ENCODE data around the gene GALNT7. TPM values are rescaled to one million over a fixed set of nuclear protein-coding genes. Genes with fewer than 3 reads are reported as not detected.

GALNT7 gene
- total and polyA plus RNA-seq, 8 donors: 10.7 to 94.5 (median 37.9) TPM

DNA sequence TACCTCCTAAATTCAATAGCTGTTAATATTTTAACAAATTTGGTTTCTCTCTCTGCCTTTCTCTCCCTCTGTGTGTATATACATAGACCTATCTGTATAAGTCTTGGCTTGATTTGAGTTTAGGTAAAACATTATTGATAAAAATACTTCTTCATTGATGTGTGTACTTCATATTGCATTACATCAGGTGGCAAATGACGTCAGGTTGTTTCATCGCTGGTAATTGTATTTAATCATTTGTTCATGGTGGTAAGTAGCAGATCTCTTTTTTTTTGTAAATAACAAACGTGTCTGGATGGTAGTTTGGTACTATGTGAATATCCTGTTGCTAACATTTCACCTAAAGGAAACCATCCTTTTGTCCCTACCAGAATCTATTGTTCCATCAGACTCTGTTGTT lies 55.1 kb downstream of the GALNT7 start:
- no peak overlapping the region for H3K27ac ChIP-seq
- no peaks in the 10 kb centered on the region for H3K36me3 ChIP-seq
- TF ChIP-seq POLR2A (IDR thresholded peaks at IDR 0.05): no peak
- TF ChIP-seq CTCF (IDR thresholded peaks at IDR 0.05): no peak
- 74 to 93% (median 78%) methylated on average over 3 of the region's 3 CpGs for WGBS, 5 donors
- intact Hi-C loops (cut with DNase I; ENCODE audit: low total_unique reads): no loop called here
- no peak overlapping the region for H3K4me3 ChIP-seq
- no peak for DNase-seq
- H3K27me3 ChIP-seq: no peaks in the 10 kb centered on the region
- H3K9me3 ChIP-seq: no peaks in the 10 kb centered on the region
- peaks cover 0 to 5% (median under 1%) of the 10 kb centered on the region in 4 donors for H3K4me1 ChIP-seq

- no peak overlapping the region for H3K4me3 ChIP-seq
- intact Hi-C loops (cut with DNase I; ENCODE audit: low total_unique reads): no loop called here
- no peak for TF ChIP-seq CTCF (IDR thresholded peaks at IDR 0.05)
- TF ChIP-seq POLR2A (IDR thresholded peaks at IDR 0.05): no peak
- no peak for TF ChIP-seq POLR2AphosphoS5 (IDR thresholded peaks at IDR 0.05)
- no peak for TF ChIP-seq EP300 (IDR thresholded peaks at IDR 0.05)
- WGBS, 5 donors: 79 to 89% (median 85%) methylated on average over 4 of the region's 4 CpGs
- no peaks in the 10 kb centered on the region for H3K36me3 ChIP-seq
- H3K27me3 ChIP-seq: no peaks in the 10 kb centered on the region
- no peak overlapping the region for H3K27ac ChIP-seq
- no peaks in the 10 kb centered on the region for H3K9me3 ChIP-seq
- H3K4me1 ChIP-seq: peaks cover 0 to 9% (median 0%) of the 10 kb centered on the region in 4 donors
- no peak for DNase-seq
Observed at GRCh38 chr4:173226401-173226888, 57.8 kb downstream of the GALNT7 start.

DNA sequence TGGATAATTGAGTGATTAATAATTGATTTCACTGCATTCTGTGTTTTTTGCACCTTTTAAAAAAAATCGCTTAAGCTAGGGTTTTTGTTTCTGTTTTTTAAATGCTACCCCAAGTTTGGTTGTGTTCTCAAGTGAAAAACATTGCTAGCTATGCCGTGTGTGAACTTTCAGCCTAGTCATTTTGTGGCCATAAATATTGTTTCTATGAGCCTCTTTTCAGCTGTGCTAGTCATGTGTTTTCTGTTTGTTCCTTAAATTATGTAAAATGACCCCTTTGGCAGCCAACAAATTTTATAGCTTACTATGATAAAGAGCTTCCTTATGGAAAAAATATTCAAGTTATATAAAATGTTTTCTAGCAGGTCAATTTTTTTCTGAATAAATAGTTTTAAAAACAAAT lies 59.1 kb downstream of the GALNT7 start:
- Histone ChIP-seq H3K9me3 (no peaks in the 10 kb centered on the region), H3K4me1 (peaks cover 0 to 15% (median 0%) of the 10 kb centered on the region in 4 donors), H3K27me3 (no peaks in the 10 kb centered on the region), H3K27ac (no peak overlapping the region), H3K4me3 (no peak overlapping the region), H3K36me3 (peaks cover 0 to 3% (median 1%) of the 10 kb centered on the region in 4 donors)
- intact Hi-C loops (cut with DNase I; ENCODE audit: low total_unique reads): no loop called here
- WGBS, 5 donors: 81 to 94% (median 90%) methylated on average over 2 of the region's 2 CpGs
- no peak for TF ChIP-seq CTCF (IDR thresholded peaks at IDR 0.05)
- TF ChIP-seq EP300 (IDR thresholded peaks at IDR 0.05): no peak
- TF ChIP-seq POLR2A (IDR thresholded peaks at IDR 0.05): no peak
- TF ChIP-seq POLR2AphosphoS5 (IDR thresholded peaks at IDR 0.05): no peak
- no peak for DNase-seq

GRCh38 chr4:173230062-173230461 lies 61.5 kb downstream of the GALNT7 start:
- no peak for DNase-seq
- Histone ChIP-seq H3K27ac (no peak overlapping the region), H3K9me3 (no peaks in the 10 kb centered on the region), H3K36me3 (peaks cover 0 to 8% (median 3%) of the 10 kb centered on the region in 4 donors), H3K27me3 (no peaks in the 10 kb centered on the region), H3K4me1 (peaks cover 0 to 19% (median 0%) of the 10 kb centered on the region in 4 donors), H3K4me3 (no peak overlapping the region)
- no peak for TF ChIP-seq POLR2A (IDR thresholded peaks at IDR 0.05)
- no peak for TF ChIP-seq EP300 (IDR thresholded peaks at IDR 0.05)
- no peak for TF ChIP-seq POLR2AphosphoS5 (IDR thresholded peaks at IDR 0.05)
- no peak for TF ChIP-seq CTCF (IDR thresholded peaks at IDR 0.05)
- intact Hi-C loops (cut with DNase I; ENCODE audit: low total_unique reads): no loop called here
